ENCODE measurements around the gene EPN3.

DNA sequence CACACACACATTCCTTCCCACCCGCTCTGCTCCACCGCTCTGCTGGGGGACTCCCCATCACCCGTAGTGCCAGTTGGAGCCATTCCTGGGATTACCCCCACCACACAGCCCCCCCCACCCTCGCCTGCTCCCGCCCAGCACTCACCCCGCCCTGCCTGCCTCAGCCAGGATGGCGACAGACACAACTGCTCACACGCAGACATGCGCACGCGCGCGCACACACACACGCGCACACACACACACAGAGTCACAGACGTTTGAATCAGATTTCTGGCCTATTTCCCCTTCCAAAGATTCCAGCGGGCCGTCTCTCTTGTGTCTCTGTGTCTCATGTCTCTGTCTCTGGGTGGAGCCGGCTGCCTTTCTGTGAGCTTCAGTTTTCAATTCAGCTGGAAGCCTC lies 32.4 kb downstream of the EPN3 start:
- TF ChIP-seq CTCF (optimal IDR thresholded peaks at IDR 0.05 in 1 of 3, IDR thresholded peaks at IDR 0.05 in 1 of 3, conservative IDR thresholded peaks at IDR 0.05 in 1 of 3; ENCODE audit: extremely low read depth in 1 of 3, insufficient read depth in 2 of 3, low read length in 3 of 3) (no peak), EZH2 (IDR thresholded peaks at IDR 0.05; ENCODE audit: low read length) (no peak)

Data from keratinocyte (primary cell).